ENCODE measurements around the gene GAB4. TPM values are rescaled to one million over a fixed set of nuclear protein-coding genes. Genes with fewer than 3 reads are reported as not detected.

GAB4 gene
- total and polyA plus RNA-seq, 2 of the 8 experiments (the other 6 are each of a cell fraction or from before 2014, with no cell fraction given): 0.03 to 0.17 TPM

GRCh38 chr22:16937811-16938210, 70.2 kb downstream of the GAB4 start:
- Histone ChIP-seq H3K36me3 (ENCODE audit: control insufficient read depth in 2 of 4, insufficient read depth in 4 of 4, low read length in 3 of 4) (no peaks in the 10 kb centered on the region), H3K4ac (replicated peaks; ENCODE audit: insufficient read length, low read depth, low read length) (no peak overlapping the region), H3K23me2 (ENCODE audit: low read depth, low read length) (no peaks in the 10 kb centered on the region), H4K20me1 (replicated peaks in 1 of 2; ENCODE audit: control insufficient read depth in 1 of 2, insufficient read depth in 2 of 2, low read length in 2 of 2) (no peaks in the 10 kb centered on the region), H3K9ac (replicated peaks in 1 of 4; ENCODE audit: extremely low read depth in 1 of 4, low read depth in 3 of 4, low read length in 3 of 4) (no peak overlapping the region), H3K27me3 (replicated peaks in 1 of 4; ENCODE audit: control insufficient read depth in 3 of 4, extremely low read depth in 1 of 4, insufficient read depth in 3 of 4, low read length in 3 of 4) (no peaks in the 10 kb centered on the region), H2BK5ac (ENCODE audit: low read depth, low read length) (no peak overlapping the region), H3K9me3 (ENCODE audit: insufficient read depth in 2 of 2, low read depth in 1 of 2, low read length in 1 of 2) (peaks cover 4 to 22% of the 10 kb centered on the region in 2 experiments; a peak in 2 of 4 replicates), H3K56ac (replicated peaks; ENCODE audit: insufficient read length, low read depth, low read length) (no peak overlapping the region), H3K27ac (ENCODE audit: low read depth, low read length) (no peak overlapping the region), H2BK20ac (ENCODE audit: low read length) (no peak overlapping the region), H3K4me3 (ENCODE audit: extremely low read depth in 1 of 4, insufficient read depth in 2 of 4, low read depth in 3 of 4, low read length in 4 of 4) (no peak overlapping the region), H4K5ac (ENCODE audit: insufficient read length, low read depth, low read length) (no peak overlapping the region), H3K23ac (ENCODE audit: insufficient read length) (no peak overlapping the region), H3K18ac (ENCODE audit: extremely low read depth, low read length) (no peak overlapping the region), H2AFZ (ENCODE audit: low read length) (no peak overlapping the region), H3K79me2 (ENCODE audit: control insufficient read depth in 1 of 2, insufficient read depth in 2 of 2, low read length in 2 of 2) (no peaks in the 10 kb centered on the region), H4K91ac (replicated peaks; ENCODE audit: insufficient read length, low read length) (no peak overlapping the region), H2BK15ac (ENCODE audit: low read length) (no peak overlapping the region), H4K8ac (ENCODE audit: extremely low read depth, insufficient read depth, low read length) (no peak overlapping the region), H2AK5ac (ENCODE audit: low read depth, low read length) (no peak overlapping the region), H3K14ac (ENCODE audit: insufficient read length) (no peak overlapping the region), H3K4me2 (ENCODE audit: insufficient read depth in 1 of 2, low read depth in 2 of 2, low read length in 2 of 2) (no peak overlapping the region), H3K79me1 (ENCODE audit: low read depth, low read length) (no peaks in the 10 kb centered on the region), H2BK12ac (ENCODE audit: low read depth, low read length) (no peak overlapping the region), H2BK120ac (replicated peaks; ENCODE audit: low read depth, low read length) (no peak overlapping the region), H3K4me1 (replicated peaks in 1 of 4; ENCODE audit: control insufficient read depth in 3 of 4, insufficient read depth in 4 of 4, low read length in 3 of 4) (no peaks in the 10 kb centered on the region; a peak in 2 of 7 replicates)
- no peak for DNase-seq (ENCODE audit: low read depth in 1 of 2, low spot score in 2 of 2)
- WGBS, 2 experiments (ENCODE audit: extremely low coverage in 1 of 2, insufficient coverage in 1 of 2, insufficient read length in 1 of 2, insufficient replicate concordance in 2 of 2, low coverage in 1 of 2, low lambda C conversion rate in 2 of 2, missing lambda C conversion rate in 1 of 2): 76% methylated on average over 5 of the region's 5 CpGs; no CpG with 5 or more reads in 1 of the 2 experiments
- CTCF ChIA-PET (ENCODE audit: partially characterized antibody): no interaction called here
- no peak for TF ChIP-seq SIN3A (conservative IDR thresholded peaks at IDR 0.05 in 1 of 2, IDR thresholded peaks at IDR 0.05 in 1 of 2; ENCODE audit: low read depth in 1 of 2, low read length in 2 of 2)
- no peak for TF ChIP-seq FOSL1 (IDR thresholded peaks at IDR 0.05; ENCODE audit: insufficient read depth, low read depth, low read length)
- TF ChIP-seq SIX5 (IDR thresholded peaks at IDR 0.05; ENCODE audit: low read depth, low read length): no peak
- FAIRE-seq: no peak
- POLR2A ChIA-PET (ENCODE audit: partially characterized antibody): no interaction called here

All from H1 (cell line).